Mucosa of descending colon (tissue), 3 donors: ENCODE data around the gene ANKRD33B. TPM values are rescaled to one million over a fixed set of nuclear protein-coding genes. Genes with fewer than 3 reads are reported as not detected.
"Not testable (repeated sequence)": the region's sequence is repeated elsewhere in the genome, so short reads cannot be mapped to it uniquely, and the experiment has no call there.

Experiments
- ATAC-seq: fragments of 200-7000 bp; cut with Tn5 transposase; one replicate; pipeline ENCODE4 v1.9.1; 2020; ENCODE audit warnings: mild to moderate bottlenecking, moderate library complexity
- DNase-seq, 3 donors: peaks; one replicate each; pipeline ENCODE4 v3.0.0-alpha.2; 2020
- H3K36me3 ChIP-seq: fragments of 200-600 bp; one replicate; pipeline ENCODE4 v1.8.0; 2021; ENCODE audit warnings: low read depth, mild to moderate bottlenecking
- H3K4me1 ChIP-seq: fragments of 200-600 bp; one replicate; pipeline ENCODE4 v1.8.0; 2021; ENCODE audit warnings: low read depth, mild to moderate bottlenecking
- H3K4me3 ChIP-seq: fragments of 200-600 bp; one replicate; pipeline ENCODE4 v1.8.0; 2021; ENCODE audit warnings: mild to moderate bottlenecking
- H3K9me3 ChIP-seq: fragments of 200-600 bp; one replicate; pipeline ENCODE4 v1.8.0; 2021; ENCODE audit warnings: mild to moderate bottlenecking
- CTCF ChIP-seq: fragments of 200-600 bp; IDR thresholded peaks from one replicate; pipeline ENCODE4 v1.8.0; 2022; ENCODE audit warnings: antibody characterized with exemption, mild to moderate bottlenecking
- intact Hi-C, 2 donors: fragments of 100-400 bp; cut with DNase I in 1 of 2; cut with micrococcal nuclease in 1 of 2; formaldehyde crosslinking; loops; one replicate each; pipeline versions ENCODE4 v1.11.0 to v1.11.1; 2022; cut with DNase I, micrococcal nuclease
- total RNA-seq, 3 donors: library from RNA; stranded (reverse); fragmentation: NEBNext Ultra II Directional in 2 of 3; extraction: Animal tissue kit (Norgen Biotek cat#: 25700) in 2 of 3; gene quantifications; one replicate each; pipeline versions ENCODE4 v1.2.1 to v1.2.4, GENCODE V29; 2021 to 2023
- donor health status: DM: no; HTN: no; CAD: no; lungs with moderate emphysema.
- donor health status: DM: no; HTN: no; CAD: no.
- donor health status: DM: no; HTN: yes; CAD: no.

ANKRD33B gene
- total RNA-seq, 3 donors from 2014 or later: 0.96 to 3.3 (median 1.7) TPM

- Histone ChIP-seq H3K36me3 (no peaks in the 10 kb centered on the region), H3K4me1 (peaks cover 21% of the 10 kb centered on the region), H3K4me3 (no peak overlapping the region), H3K9me3 (no peaks in the 10 kb centered on the region)
- TF ChIP-seq CTCF: no peak
- DNase-seq (no peak), ATAC-seq (no peak)
- intact Hi-C loops: no loop called here
These were observed 41.1 kb downstream of the ANKRD33B start for GRCh38 chr5:10604975-10605374.

- H3K4me1 ChIP-seq: peaks cover 14% of the 10 kb centered on the region
- H3K9me3 ChIP-seq, DNase-seq, H3K4me3 ChIP-seq, ATAC-seq, H3K36me3 ChIP-seq, intact Hi-C loops: not testable (repeated sequence)
These were observed 42.8 kb downstream of the ANKRD33B start for GRCh38 chr5:10606632-10607022.

GRCh38 chr5:10607023-10607665, 43.3 kb downstream of the ANKRD33B start:
- peaks cover 9% of the 10 kb centered on the region for H3K4me1 ChIP-seq
- no peaks in the 10 kb centered on the region for H3K9me3 ChIP-seq
- ATAC-seq (peak; percentile 74), DNase-seq (peak in 1 of 3 donors; percentile 21)
- H3K4me3 ChIP-seq: no peak overlapping the region
- no peaks in the 10 kb centered on the region for H3K36me3 ChIP-seq
- no peak for TF ChIP-seq CTCF
- intact Hi-C loops: no loop called here

- H3K4me1 ChIP-seq: peaks cover 9% of the 10 kb centered on the region
- peak; percentile 78 for ATAC-seq
- no peak for TF ChIP-seq CTCF
- H3K9me3 ChIP-seq: no peaks in the 10 kb centered on the region
- H3K4me3 ChIP-seq: no peak overlapping the region
- intact Hi-C loops: no loop called here
- peak in 1 of 3 donors; percentile 56 for DNase-seq
- no peaks in the 10 kb centered on the region for H3K36me3 ChIP-seq
These were observed 43.8 kb downstream of the ANKRD33B start for GRCh38 chr5:10607666-10608073.

GRCh38 chr5:10608081-10608480, 44.2 kb downstream of the ANKRD33B start:
- H3K4me3 ChIP-seq, H3K4me1 ChIP-seq, ATAC-seq, intact Hi-C loops, DNase-seq, H3K36me3 ChIP-seq, H3K9me3 ChIP-seq: not testable (repeated sequence)

GRCh38 chr5:10610058-10610457, 46.2 kb downstream of the ANKRD33B start:
- ATAC-seq: no peak
- DNase-seq: no peak
- intact Hi-C loops: no loop called here
- Histone ChIP-seq H3K4me3 (no peak overlapping the region), H3K4me1 (peaks cover 9% of the 10 kb centered on the region), H3K36me3 (no peaks in the 10 kb centered on the region), H3K9me3 (no peaks in the 10 kb centered on the region)
- no peak for TF ChIP-seq CTCF

- H3K4me1 ChIP-seq: peaks cover 9% of the 10 kb centered on the region
- ATAC-seq (no peak), DNase-seq (no peak)
- H3K4me3 ChIP-seq: no peak overlapping the region
- TF ChIP-seq CTCF: no peak
- intact Hi-C loops: no loop called here
- H3K36me3 ChIP-seq: no peaks in the 10 kb centered on the region
- no peaks in the 10 kb centered on the region for H3K9me3 ChIP-seq
These were observed 47.4 kb downstream of the ANKRD33B start for GRCh38 chr5:10611290-10611689.
